ENCODE measurements around the gene C22orf15.

The C22orf15 gene

GRCh38 chr22:23793326-23793725, 30.5 kb downstream of the C22orf15 start:
- H3K4me1 ChIP-seq (ENCODE audit: low read length), result peaks cover 35% of the 10 kb centered on the region
- peaks cover 34% of the 10 kb centered on the region for H4K20me1 ChIP-seq (ENCODE audit: insufficient read depth, low read length)
- no peak for TF ChIP-seq CTCF (IDR thresholded peaks at IDR 0.05; ENCODE audit: low read depth, low read length)
- no peak for TF ChIP-seq EZH2phosphoT487 (IDR thresholded peaks at IDR 0.05; ENCODE audit: low read depth)
- H3K9me3 ChIP-seq (ENCODE audit: insufficient read depth, low read length), result no peaks in the 10 kb centered on the region
- no peak overlapping the region for H2AFZ ChIP-seq (ENCODE audit: low read depth, low read length)
- H3K9ac ChIP-seq (ENCODE audit: low read length), result no peak overlapping the region
- H3K36me3 ChIP-seq (replicated peaks; ENCODE audit: low read depth, low read length), result peaks cover 51% of the 10 kb centered on the region
- no peak overlapping the region for H3K4me2 ChIP-seq (ENCODE audit: low read length)
- H3K27me3 ChIP-seq (ENCODE audit: low read depth, low read length), result no peaks in the 10 kb centered on the region
- peaks cover 56% of the 10 kb centered on the region for H3K79me2 ChIP-seq (ENCODE audit: low read length)
- no peak overlapping the region for H3K4me3 ChIP-seq (ENCODE audit: low read length)
- no peak overlapping the region for H3K27ac ChIP-seq (ENCODE audit: low read length)

- H3K4me2 ChIP-seq (ENCODE audit: low read length), result no peak overlapping the region
- peaks cover 9% of the 10 kb centered on the region for H4K20me1 ChIP-seq (ENCODE audit: insufficient read depth, low read length)
- H3K4me3 ChIP-seq (ENCODE audit: low read length), result no peak overlapping the region
- H3K9me3 ChIP-seq (ENCODE audit: insufficient read depth, low read length), result no peaks in the 10 kb centered on the region
- H3K36me3 ChIP-seq (replicated peaks; ENCODE audit: low read depth, low read length), result peaks cover 60% of the 10 kb centered on the region
- H3K27me3 ChIP-seq (ENCODE audit: low read depth, low read length), result no peaks in the 10 kb centered on the region
- H3K27ac ChIP-seq (ENCODE audit: low read length), result 0 out of 2 replicates have a peak overlapping the region, but pooled peaks have one; percentile 8
- no peak overlapping the region for H2AFZ ChIP-seq (ENCODE audit: low read depth, low read length)
- H3K79me2 ChIP-seq (ENCODE audit: low read length), result peaks cover 28% of the 10 kb centered on the region
- peaks cover 35% of the 10 kb centered on the region for H3K4me1 ChIP-seq (ENCODE audit: low read length)
- H3K9ac ChIP-seq (ENCODE audit: low read length), result no peak overlapping the region
- TF ChIP-seq EZH2phosphoT487 (IDR thresholded peaks at IDR 0.05; ENCODE audit: low read depth), result no peak
- TF ChIP-seq CTCF (IDR thresholded peaks at IDR 0.05; ENCODE audit: low read depth, low read length), result no peak
These were observed 33.7 kb downstream of the C22orf15 start for GRCh38 chr22:23796461-23796860.

GRCh38 chr22:23800297-23801237, 37.8 kb downstream of the C22orf15 start:
- Histone ChIP-seq H3K9ac (ENCODE audit: low read length) (peak overlapping the region; percentile 56), H4K20me1 (ENCODE audit: insufficient read depth, low read length) (no peaks in the 10 kb centered on the region), H2AFZ (ENCODE audit: low read depth, low read length) (no peak overlapping the region), H3K4me3 (ENCODE audit: low read length) (peak overlapping the region; percentile 45), H3K9me3 (ENCODE audit: insufficient read depth, low read length) (no peaks in the 10 kb centered on the region), H3K79me2 (ENCODE audit: low read length) (peaks cover 8% of the 10 kb centered on the region), H3K27me3 (ENCODE audit: low read depth, low read length) (no peaks in the 10 kb centered on the region), H3K4me1 (ENCODE audit: low read length) (peaks cover 61% of the 10 kb centered on the region), H3K4me2 (ENCODE audit: low read length) (peak overlapping the region; percentile 70), H3K27ac (ENCODE audit: low read length) (peak overlapping the region; percentile 95), H3K36me3 (replicated peaks; ENCODE audit: low read depth, low read length) (peaks cover 71% of the 10 kb centered on the region)
- no peak for TF ChIP-seq CTCF (IDR thresholded peaks at IDR 0.05; ENCODE audit: low read depth, low read length)
- TF ChIP-seq EZH2phosphoT487 (IDR thresholded peaks at IDR 0.05; ENCODE audit: low read depth), result no peak

GRCh38 chr22:23801238-23801821, 38.5 kb downstream of the C22orf15 start:
- no peaks in the 10 kb centered on the region for H3K9me3 ChIP-seq (ENCODE audit: insufficient read depth, low read length)
- H4K20me1 ChIP-seq (ENCODE audit: insufficient read depth, low read length), result no peaks in the 10 kb centered on the region
- peak overlapping the region; percentile 70 for H3K4me2 ChIP-seq (ENCODE audit: low read length)
- H3K4me3 ChIP-seq (ENCODE audit: low read length), result peak overlapping the region; percentile 3; the same call in 1 of the 2 replicates
- H3K36me3 ChIP-seq (replicated peaks; ENCODE audit: low read depth, low read length), result peaks cover 73% of the 10 kb centered on the region
- peaks cover 8% of the 10 kb centered on the region for H3K79me2 ChIP-seq (ENCODE audit: low read length)
- peak overlapping the region; percentile 56; the same call in 1 of the 2 replicates for H3K9ac ChIP-seq (ENCODE audit: low read length)
- H3K27me3 ChIP-seq (ENCODE audit: low read depth, low read length), result no peaks in the 10 kb centered on the region
- TF ChIP-seq CTCF (IDR thresholded peaks at IDR 0.05; ENCODE audit: low read depth, low read length), result no peak
- no peak for TF ChIP-seq EZH2phosphoT487 (IDR thresholded peaks at IDR 0.05; ENCODE audit: low read depth)
- H2AFZ ChIP-seq (ENCODE audit: low read depth, low read length), result no peak overlapping the region
- H3K27ac ChIP-seq (ENCODE audit: low read length), result peak overlapping the region; percentile 95
- peaks cover 69% of the 10 kb centered on the region for H3K4me1 ChIP-seq (ENCODE audit: low read length)

Data from OCI-LY3 (cell line).